IPS-18c (cell line): Measurements from ENCODE around the gene DGKD.
"Not testable (repeated sequence)": the region's sequence is repeated elsewhere in the genome, so short reads cannot be mapped to it uniquely, and the experiment has no call there.

Experiments
- H3K4me3 ChIP-seq: 2 replicates; pipeline ENCODE4 v1.7.0; 2013; ENCODE audit warnings: low read depth, mild to moderate bottlenecking, low read length, moderate library complexity; ENCODE audit not compliant: insufficient read depth
- H3K9me3 ChIP-seq: one replicate; pipeline ENCODE4 v1.6.1; 2013; ENCODE audit warnings: mild to moderate bottlenecking, low read length, moderate library complexity; ENCODE audit not compliant: control insufficient read depth, insufficient read depth

Gene DGKD

GRCh38 chr2:233334915-233335314 is 19.4 kb upstream of the DGKD start:
- no peak overlapping the region for H3K4me3 ChIP-seq

DNA sequence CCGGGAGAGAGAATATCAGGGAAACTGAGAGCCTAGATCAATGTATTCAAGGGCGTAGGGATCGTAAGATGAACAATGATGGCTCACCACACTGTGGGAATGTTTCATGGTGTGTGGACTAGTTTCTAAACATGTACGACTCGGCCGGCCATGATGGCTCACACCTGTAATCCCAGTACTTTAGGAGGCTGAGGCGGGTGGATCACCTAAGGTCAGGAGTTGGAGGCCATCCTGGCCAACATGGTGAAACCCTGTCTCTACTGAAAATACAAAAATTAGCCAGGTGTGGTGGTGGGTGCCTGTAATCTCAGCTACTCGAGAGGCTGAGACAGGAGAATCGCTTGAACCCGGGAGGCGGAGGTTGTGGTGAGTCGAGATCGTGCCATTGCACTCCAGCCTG is 18.2 kb upstream of the DGKD start:
- not testable (repeated sequence) for H3K9me3 ChIP-seq, H3K4me3 ChIP-seq

More at GRCh38 chr2:233334915-233335314, 19.4 kb upstream of the DGKD start:
- no peaks in the 10 kb centered on the region for H3K9me3 ChIP-seq

DNA sequence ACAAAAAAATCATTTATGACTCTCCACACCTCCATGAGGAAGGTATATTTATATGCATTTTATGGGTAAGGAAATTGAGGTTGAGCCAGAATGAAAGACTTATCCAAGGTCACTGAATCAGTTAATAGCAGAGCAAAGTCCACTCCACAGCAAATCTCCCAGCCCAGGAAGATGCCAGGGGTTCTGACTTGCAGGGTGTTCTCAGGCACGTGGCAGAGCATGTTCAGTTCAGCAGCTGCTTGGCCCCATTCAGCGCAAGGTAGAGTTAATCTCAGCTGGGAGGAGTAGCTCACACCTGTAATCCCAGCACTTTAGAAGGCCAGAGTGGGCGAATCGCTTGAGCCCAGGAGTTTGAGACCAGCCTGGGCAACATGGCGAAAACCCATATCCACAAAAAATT is 17.8 kb upstream of the DGKD start:
- Histone ChIP-seq H3K4me3 (no peak overlapping the region), H3K9me3 (no peaks in the 10 kb centered on the region)

DNA sequence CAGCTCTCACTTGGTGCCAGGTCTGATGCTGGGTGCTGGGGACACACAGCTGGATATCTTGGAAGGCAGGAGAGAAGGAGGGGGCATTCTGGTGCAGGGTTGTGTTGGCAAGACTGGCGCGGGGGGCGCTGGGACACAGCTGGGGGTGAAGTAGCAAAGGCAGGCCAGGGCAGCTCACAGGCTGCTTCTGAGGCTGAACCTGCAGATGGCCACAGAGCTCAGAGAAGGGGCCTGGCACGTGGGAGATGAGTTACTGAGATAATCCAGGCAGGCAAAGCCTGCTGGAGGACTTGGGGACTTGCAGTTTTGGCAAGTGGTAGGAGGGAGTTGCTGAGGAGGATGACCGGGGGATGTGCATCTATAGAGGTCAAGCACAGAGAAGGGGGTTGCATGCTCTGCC is 16.2 kb upstream of the DGKD start:
- no peak overlapping the region for H3K4me3 ChIP-seq
- no peaks in the 10 kb centered on the region for H3K9me3 ChIP-seq

DNA sequence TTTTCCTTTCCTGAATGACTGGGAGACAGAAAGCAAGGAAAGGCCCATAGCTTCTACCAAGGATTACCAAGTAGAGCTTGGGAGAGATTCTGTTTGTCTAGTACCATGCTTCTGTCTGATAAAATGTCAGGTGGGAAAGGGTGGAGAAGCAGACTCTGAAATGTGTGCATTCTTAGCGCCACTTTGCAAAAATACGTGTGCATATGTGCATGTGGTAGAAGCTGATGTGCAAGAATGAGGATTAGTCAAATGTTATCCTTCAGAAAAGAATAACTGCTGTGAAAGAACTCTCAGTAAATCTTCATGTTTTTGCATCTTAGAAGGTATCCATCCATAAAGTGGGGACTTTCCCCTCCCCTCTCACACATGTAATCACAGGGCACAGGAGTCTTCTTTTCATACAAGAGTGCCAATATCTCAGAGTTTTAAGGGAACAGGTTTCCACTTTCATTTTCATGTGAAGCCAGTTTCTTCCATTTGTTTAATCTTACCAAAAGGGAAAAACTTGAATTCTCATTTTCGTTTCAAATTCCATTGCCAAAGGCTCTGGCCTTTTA is 15.4 kb upstream of the DGKD start:
- no peaks in the 10 kb centered on the region for H3K9me3 ChIP-seq
- H3K4me3 ChIP-seq: no peak overlapping the region

- no peak overlapping the region for H3K4me3 ChIP-seq
- no peaks in the 10 kb centered on the region for H3K9me3 ChIP-seq
Measured at GRCh38 chr2:233339427-233339826, 14.9 kb upstream of the DGKD start.

DNA sequence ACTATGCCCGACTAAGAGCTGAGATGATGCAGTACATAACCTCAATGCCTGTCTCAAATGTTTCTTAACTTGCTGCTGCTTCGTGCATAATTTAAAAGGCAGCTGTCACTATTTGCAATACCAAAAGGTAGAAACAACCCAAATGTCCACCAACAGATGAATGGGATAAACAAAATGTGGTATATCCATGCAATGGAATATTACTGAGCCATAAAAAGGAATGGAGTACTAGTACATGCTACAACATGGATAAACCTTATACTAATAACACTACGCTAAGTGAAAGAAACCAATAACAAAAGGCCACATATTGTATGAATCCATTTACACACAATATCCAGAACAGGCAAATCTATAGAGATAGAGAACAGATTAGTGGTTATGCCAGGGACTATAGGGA is 13.0 kb upstream of the DGKD start:
- H3K9me3 ChIP-seq: no peaks in the 10 kb centered on the region

GRCh38 chr2:233342301-233342700 is 12.0 kb upstream of the DGKD start:
- H3K4me3 ChIP-seq: no peak overlapping the region
- peaks cover 2% of the 10 kb centered on the region for H3K9me3 ChIP-seq

More for the DNA sequence above, 13.0 kb upstream of the DGKD start:
- H3K4me3 ChIP-seq: no peak overlapping the region

DNA sequence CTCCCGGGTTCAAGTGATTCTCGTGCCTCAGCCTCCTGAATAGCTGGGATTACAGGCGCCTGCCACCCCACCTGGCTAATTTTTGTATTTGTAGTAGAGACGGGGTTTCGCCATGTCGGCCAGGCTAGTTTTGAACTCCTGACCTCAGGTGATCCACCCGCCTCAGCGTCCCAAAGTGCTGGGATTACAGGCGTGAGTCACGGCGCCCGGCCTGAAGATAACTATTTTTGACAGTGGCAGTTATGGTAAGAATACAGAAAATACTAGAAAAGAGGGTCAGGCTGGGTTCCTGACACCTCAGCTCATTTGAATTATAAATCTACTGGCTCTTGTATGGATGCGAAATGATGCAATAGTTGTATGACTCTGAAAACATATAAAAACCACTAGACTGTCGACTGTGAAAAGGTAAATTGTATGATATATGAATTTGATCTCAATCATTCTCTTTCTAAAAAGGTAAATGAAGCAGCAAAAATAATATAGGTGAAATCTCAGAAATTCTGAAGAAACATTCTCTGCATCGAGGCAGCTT is 11.1 kb upstream of the DGKD start:
- peaks cover 2% of the 10 kb centered on the region for H3K9me3 ChIP-seq
- no peak overlapping the region for H3K4me3 ChIP-seq

GRCh38 chr2:233346376-233346775 is 7.9 kb upstream of the DGKD start:
- peaks cover 2% of the 10 kb centered on the region for H3K9me3 ChIP-seq

DNA sequence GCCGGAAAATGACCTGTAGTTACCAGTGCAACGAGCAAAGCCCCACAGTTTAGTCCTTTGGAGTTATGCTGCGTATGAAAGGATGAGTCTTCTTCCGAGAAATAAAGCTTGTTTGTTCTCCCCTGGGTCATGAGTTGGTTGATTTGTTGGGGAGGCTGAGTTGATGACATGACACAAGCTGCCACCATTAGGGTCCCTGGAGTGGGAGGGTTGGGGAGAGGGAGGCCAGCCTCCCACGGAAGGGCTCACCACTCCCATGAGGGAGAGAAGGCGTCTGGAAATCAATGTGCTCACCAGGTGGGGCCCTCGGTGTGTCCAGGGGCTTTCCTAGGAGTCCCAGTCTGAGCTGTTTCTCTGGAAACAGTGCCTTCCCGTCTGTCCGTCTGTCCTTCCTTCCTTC is 7.4 kb upstream of the DGKD start:
- peaks cover 2% of the 10 kb centered on the region for H3K9me3 ChIP-seq
- H3K4me3 ChIP-seq: no peak overlapping the region

More at GRCh38 chr2:233346376-233346775, 7.9 kb upstream of the DGKD start:
- H3K4me3 ChIP-seq: no peak overlapping the region

- Histone ChIP-seq H3K4me3 (no peak overlapping the region), H3K9me3 (peaks cover 2% of the 10 kb centered on the region)
Measured at GRCh38 chr2:233349005-233349998, 5.0 kb upstream of the DGKD start.

- Histone ChIP-seq H3K9me3 (peaks cover 2% of the 10 kb centered on the region), H3K4me3 (no peak overlapping the region)
Measured at GRCh38 chr2:233350708-233351107, 3.6 kb upstream of the DGKD start.

DNA sequence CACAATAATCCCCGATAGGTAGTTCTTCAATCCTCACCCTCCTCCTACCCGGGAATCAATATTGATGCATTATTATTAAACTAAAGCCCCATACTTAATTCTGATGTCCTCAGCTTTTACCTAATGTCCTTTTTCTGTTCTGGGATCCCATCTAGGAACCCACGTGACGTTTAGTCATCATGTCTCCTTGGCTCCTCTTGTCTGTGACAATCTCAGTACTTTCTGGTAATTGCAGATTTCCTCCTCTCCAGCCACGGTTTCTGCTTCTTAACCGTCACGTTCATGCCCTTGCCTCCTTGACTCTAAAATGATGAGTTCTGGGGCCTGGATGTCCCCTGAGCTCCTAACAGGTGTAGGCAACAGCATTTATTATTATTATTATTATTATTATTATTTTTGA is 2.9 kb upstream of the DGKD start:
- Histone ChIP-seq H3K4me3 (no peak overlapping the region), H3K9me3 (peaks cover 2% of the 10 kb centered on the region)

DNA sequence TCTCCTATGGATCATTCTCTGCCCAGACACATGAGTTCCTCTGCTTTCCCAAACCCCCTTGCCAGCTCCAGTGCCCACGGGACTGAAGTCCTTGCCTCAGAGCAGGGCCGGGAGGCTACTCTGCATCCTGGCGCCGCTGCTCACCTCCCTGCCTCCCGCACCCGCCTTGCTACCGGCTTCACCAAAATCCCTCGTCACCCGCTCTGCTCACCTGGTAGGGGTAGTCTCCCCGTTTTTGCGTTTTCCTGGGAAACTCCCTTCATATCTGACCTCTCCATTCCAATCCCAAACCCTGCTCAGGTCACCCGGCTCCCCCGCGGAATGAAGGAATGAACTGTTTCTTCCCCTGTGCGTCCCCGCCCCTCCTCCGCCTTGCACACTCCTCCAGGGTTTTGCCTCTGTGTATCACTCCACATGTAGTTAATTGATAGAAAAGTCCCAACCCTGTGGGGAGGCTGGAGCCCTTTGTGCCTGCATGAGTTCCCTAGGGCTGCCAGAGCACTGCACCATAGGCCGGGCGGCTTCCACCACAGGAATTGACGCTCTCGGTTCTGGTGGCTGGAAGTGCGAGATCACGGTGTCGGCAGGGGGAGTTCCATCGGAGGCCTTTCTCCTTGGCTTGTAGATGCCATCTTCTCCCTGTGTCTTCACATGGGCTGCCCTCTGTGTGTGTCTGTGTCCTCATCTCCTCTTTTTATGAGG is 2.0 kb upstream of the DGKD start:
- Histone ChIP-seq H3K4me3 (no peak overlapping the region), H3K9me3 (no peaks in the 10 kb centered on the region)

DNA sequence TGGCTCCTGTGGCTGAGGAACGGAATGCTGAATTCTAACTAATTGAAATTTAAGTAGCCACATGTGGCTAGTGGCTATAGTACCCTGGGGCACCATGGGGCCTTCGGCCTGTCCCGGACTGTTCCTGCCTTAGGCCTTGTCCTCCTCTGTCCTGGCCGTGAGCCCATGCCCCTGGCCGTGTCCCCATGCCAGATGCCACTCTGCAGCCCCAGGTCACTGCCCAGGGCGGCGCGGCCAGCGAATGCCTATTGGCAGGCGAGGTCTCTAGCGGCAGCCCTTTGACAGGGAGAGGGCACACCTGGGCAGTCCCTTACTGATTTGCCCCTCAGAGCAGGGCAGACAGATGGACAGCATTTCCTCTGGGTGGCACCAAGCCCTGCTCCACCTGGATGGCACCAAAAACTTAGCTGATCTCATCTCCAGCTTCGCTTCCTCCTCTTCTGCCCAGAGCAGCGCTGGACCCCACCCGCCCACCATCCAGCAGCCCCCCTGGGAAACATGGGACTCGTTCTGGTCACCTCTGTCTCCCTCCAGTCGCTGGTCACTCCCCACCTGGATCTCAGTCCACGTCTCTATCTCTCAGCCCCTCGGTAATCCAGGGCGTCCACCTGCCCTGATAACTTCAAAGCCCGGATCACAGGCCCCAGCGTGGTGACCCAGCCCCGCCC is 1.1 kb upstream of the DGKD start:
- H3K4me3 ChIP-seq: peak overlapping the region; percentile 62
- H3K9me3 ChIP-seq: no peaks in the 10 kb centered on the region

DNA sequence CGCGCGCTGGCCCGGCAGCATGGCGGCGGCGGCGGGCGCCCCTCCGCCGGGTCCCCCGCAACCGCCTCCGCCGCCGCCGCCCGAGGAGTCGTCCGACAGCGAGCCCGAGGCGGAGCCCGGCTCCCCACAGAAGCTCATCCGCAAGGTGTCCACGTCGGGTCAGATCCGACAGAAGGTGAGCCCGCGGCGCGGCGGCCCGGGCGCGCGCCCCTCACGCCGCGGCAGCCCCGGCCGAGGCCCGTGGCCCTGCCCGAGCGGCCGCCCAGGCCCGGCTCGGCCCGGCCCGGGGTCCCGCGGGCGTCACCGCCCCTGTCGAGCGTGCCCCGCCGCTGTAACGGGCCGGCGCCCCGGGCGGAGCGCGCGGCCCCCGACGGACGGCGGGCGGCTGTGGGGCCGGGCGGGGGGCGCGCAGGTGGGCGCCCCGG is 218 bp downstream of the DGKD start:
- H3K9me3 ChIP-seq: no peaks in the 10 kb centered on the region
- H3K4me3 ChIP-seq: peak overlapping the region; percentile 66
